SK-N-SH (cell line): ENCODE measurements around the gene MYH16. TPM values are rescaled to one million over a fixed set of nuclear protein-coding genes. Genes with fewer than 3 reads are reported as not detected.
"Not testable (repeated sequence)": the region's sequence is repeated elsewhere in the genome, so short reads cannot be mapped to it uniquely, and the experiment has no call there.

Experiments
- CTCF ChIA-PET: fragments of 300-600, 350-600 bp; formaldehyde crosslinking; extraction: SDS; loops from one replicate; lab custom pipeline; 2021; lab: Yijun Ruan, JAX
- POLR2A ChIA-PET: fragments of 350-600 bp; sonication (Branson Sonifier 250); formaldehyde crosslinking; extraction: SDS; loops from one replicate; lab custom pipeline; 2020; ENCODE audit warnings: antibody characterized with exemption, inconsistent platforms; lab: Yijun Ruan, JAX
- DNase-seq: peaks from one replicate; pipeline ENCODE4 v3.0.0; 2012
- H2AFZ ChIP-seq: fragments of 200-600 bp; sonication (generic); 2 replicates; pipeline ENCODE4 v1.8.1; 2016; ENCODE audit warnings: antibody characterized with exemption, mild to moderate bottlenecking, low read depth
- H3F3A ChIP-seq: fragments of 200-600 bp; sonication (generic); replicated peaks from 2 replicates; pipeline ENCODE3; 2016; ENCODE audit warnings: antibody characterized with exemption, mild to moderate bottlenecking; ENCODE audit not compliant: insufficient read depth
- H3K27ac ChIP-seq, 2 experiments: fragments of 200-500 bp in 1 of 2; fragments of 200-600 bp in 1 of 2; sonication (Bioruptor generic) in 1 of 2; sonication (generic), shearing (Covaris generic) in 1 of 2; 2 replicates each; pipeline versions ENCODE4 v1.5.1 to v1.6.1; 2014 to 2016; ENCODE audit warnings: low read depth in 2 of 2, inconsistent platforms in 1 of 2, low read length in 1 of 2, mild to moderate bottlenecking in 1 of 2, mixed read lengths in 1 of 2
- H3K27me3 ChIP-seq: fragments of 200-600 bp; sonication (generic), shearing (Covaris generic); 2 replicates; pipeline ENCODE4 v1.6.1; 2016; ENCODE audit warnings: mixed run types; ENCODE audit not compliant: insufficient read depth
- H3K36me3 ChIP-seq, 2 experiments: fragments of 200-500 bp in 1 of 2; fragments of 200-600 bp in 1 of 2; sonication (Bioruptor generic) in 1 of 2; sonication (generic) in 1 of 2; replicated peaks in 1 of 2; 2 replicates each; pipeline versions ENCODE3 to v1.5.1; 2014 to 2016; ENCODE audit warnings: low read length in 1 of 2, mild to moderate bottlenecking in 1 of 2; ENCODE audit not compliant: insufficient read depth in 2 of 2, control insufficient read depth in 1 of 2
- H3K4me1 ChIP-seq, 2 experiments: fragments of 200-500 bp in 1 of 2; fragments of 200-600 bp in 1 of 2; sonication (Bioruptor generic) in 1 of 2; sonication (generic), shearing (Covaris generic) in 1 of 2; 2 replicates each; pipeline versions ENCODE4 v1.5.1 to v1.6.1; 2014 to 2016; ENCODE audit warnings: low read depth in 1 of 2, low read length in 1 of 2, mixed run types in 1 of 2; ENCODE audit not compliant: insufficient read depth in 2 of 2, control insufficient read depth in 1 of 2
- H3K4me2 ChIP-seq: fragments of 200-600 bp; sonication (generic), shearing (Covaris generic); 2 replicates; pipeline ENCODE4 v1.6.1; 2017; ENCODE audit warnings: mixed run types
- H3K4me3 ChIP-seq, 2 experiments: fragments of 200-500 bp in 1 of 2; fragments of 200-600 bp in 1 of 2; sonication (Bioruptor generic) in 1 of 2; sonication (generic), shearing (Covaris generic) in 1 of 2; 2 replicates each; pipeline versions ENCODE4 v1.5.1 to v1.8.1; 2014 to 2016; ENCODE audit warnings: low read depth in 2 of 2, inconsistent platforms in 1 of 2, low read length in 1 of 2, mild to moderate bottlenecking in 1 of 2, mixed read lengths in 1 of 2, moderate library complexity in 1 of 2
- H3K79me2 ChIP-seq: fragments of 200-600 bp; sonication (generic); 2 replicates; pipeline ENCODE4 v1.8.1; 2017; ENCODE audit warnings: mild to moderate bottlenecking; ENCODE audit not compliant: insufficient read depth
- H3K9ac ChIP-seq: fragments of 200-600 bp; sonication (generic); 2 replicates; pipeline ENCODE4 v1.6.1; 2017; ENCODE audit warnings: mixed run types
- H3K9me2 ChIP-seq: fragments of 200-600 bp; sonication (generic); 2 replicates; pipeline ENCODE4 v1.6.1; 2017; ENCODE audit warnings: mixed run types
- H3K9me3 ChIP-seq: fragments of 200-600 bp; sonication (generic); 2 replicates; pipeline ENCODE4 v1.6.1; 2017; ENCODE audit warnings: mixed run types, mild to moderate bottlenecking, moderate library complexity
- H4K20me1 ChIP-seq: fragments of 200-600 bp; sonication (generic); 2 replicates; pipeline ENCODE4 v1.6.1; 2017; ENCODE audit warnings: mild to moderate bottlenecking, mixed run types; ENCODE audit not compliant: insufficient read depth
- CHD2 ChIP-seq: fragments of 150-350 bp; IDR thresholded peaks from 2 replicates; pipeline ENCODE4 v1.6.1; 2018; ENCODE audit warnings: low read length; ENCODE audit not compliant: partially characterized antibody
- EP300 ChIP-seq, 2 experiments: IDR thresholded peaks; 2 replicates each; pipeline versions ENCODE4 v1.4.0 to v1.6.1; 2012; ENCODE audit warnings: borderline replicate concordance in 1 of 2, low read depth in 1 of 2, low read length in 1 of 2
- FOXJ3 ChIP-seq: sonication (generic); formaldehyde crosslinking; IDR thresholded peaks from 2 replicates; pipeline ENCODE4 v1.5.1; 2020; ENCODE audit warnings: mild to moderate bottlenecking, missing genetic modification reagents
- FOXM1 ChIP-seq: IDR thresholded peaks from 2 replicates; pipeline ENCODE4 v1.4.0; 2012; ENCODE audit warnings: low read depth, mild to moderate bottlenecking
- GATA2 ChIP-seq: sonication (generic); formaldehyde crosslinking; IDR thresholded peaks from 2 replicates; pipeline ENCODE4 v1.5.0; 2020; ENCODE audit warnings: mild to moderate bottlenecking, missing genetic modification reagents
- JUND ChIP-seq: IDR thresholded peaks from 2 replicates; pipeline ENCODE4 v1.4.0; 2012
- MAX ChIP-seq: IDR thresholded peaks from 2 replicates; pipeline ENCODE4 v1.4.0; 2012; ENCODE audit warnings: low read depth
- MEF2A ChIP-seq: IDR thresholded peaks from 2 replicates; pipeline ENCODE4 v1.4.0; 2012; ENCODE audit warnings: low read depth, borderline replicate concordance
- MXI1 ChIP-seq: IDR thresholded peaks from 2 replicates; pipeline ENCODE4 v1.6.1; 2012; ENCODE audit warnings: mild to moderate bottlenecking, low read depth, low read length, improper control_type of control experiment
- NFIC ChIP-seq: IDR thresholded peaks from 2 replicates; pipeline ENCODE4 v1.4.0; 2012; ENCODE audit warnings: borderline replicate concordance
- RAD21 ChIP-seq: IDR thresholded peaks from 2 replicates; pipeline ENCODE4 v1.6.1; 2012; ENCODE audit warnings: mild to moderate bottlenecking, low read length
- RCOR1 ChIP-seq: fragments of 150-350 bp; IDR thresholded peaks from 2 replicates; pipeline ENCODE4 v1.6.1; 2017; ENCODE audit warnings: antibody characterized with exemption, low read length
- REST ChIP-seq: IDR thresholded peaks from 2 replicates; pipeline ENCODE4 v1.6.1; 2012; ENCODE audit warnings: mild to moderate bottlenecking, low read depth, low read length, moderate library complexity
- RFX5 ChIP-seq: IDR thresholded peaks from 2 replicates; pipeline ENCODE4 v1.6.1; 2012; ENCODE audit warnings: mild to moderate bottlenecking, improper control_type of control experiment, low read length
- RXRA ChIP-seq: IDR thresholded peaks from 2 replicates; pipeline ENCODE4 v1.4.0; 2012; ENCODE audit warnings: low read depth, mild to moderate bottlenecking, borderline replicate concordance
- SIN3A ChIP-seq: IDR thresholded peaks from 2 replicates; pipeline ENCODE4 v1.6.1; 2012; ENCODE audit warnings: low read depth, mild to moderate bottlenecking, low read length, moderate library complexity, borderline replicate concordance
- SMC3 ChIP-seq: IDR thresholded peaks from 2 replicates; pipeline ENCODE4 v1.6.1; 2012; ENCODE audit warnings: low read depth, low read length, improper control_type of control experiment
- TAF1 ChIP-seq: IDR thresholded peaks from 2 replicates; pipeline ENCODE4 v1.6.1; 2012; ENCODE audit warnings: low read depth, mild to moderate bottlenecking, low read length, moderate library complexity, borderline replicate concordance
- TEAD4 ChIP-seq: IDR thresholded peaks from 2 replicates; pipeline ENCODE4 v1.4.0; 2012; ENCODE audit warnings: mild to moderate bottlenecking, borderline replicate concordance; ENCODE audit not compliant: insufficient read depth
- WGBS: methylation state at CpG from one replicate; pipeline ENCODE4 v1.1.6; 2017; ENCODE audit warnings: low lambda C conversion rate; 5-methylcytosine and 5-hydroxymethylcytosine counted together
- polyA plus RNA-seq, 3 experiments: library from polyadenylated mRNA; depleted of rRNA; stranded (reverse); fragments of >200 nt; gene quantifications; 2 replicates each; pipeline ENCODE4 v1.2.3, GENCODE V29; 2012
- TF ChIP-seq, protein P1 (sequence below): IDR thresholded peaks from 2 replicates; pipeline ENCODE4 v1.4.0; 2012; ENCODE audit warnings: low read depth, borderline replicate concordance
- TF ChIP-seq, protein P2 (sequence below): fragments of 150-350 bp; IDR thresholded peaks from 2 replicates; pipeline ENCODE4 v1.6.1; 2017; ENCODE audit warnings: antibody characterized with exemption, low read length, low read depth, borderline replicate concordance

Gene MYH16
- polyA plus RNA-seq, 1 of the 3 experiments (the other 2 are of a cell fraction): 0.41 TPM

DNA sequence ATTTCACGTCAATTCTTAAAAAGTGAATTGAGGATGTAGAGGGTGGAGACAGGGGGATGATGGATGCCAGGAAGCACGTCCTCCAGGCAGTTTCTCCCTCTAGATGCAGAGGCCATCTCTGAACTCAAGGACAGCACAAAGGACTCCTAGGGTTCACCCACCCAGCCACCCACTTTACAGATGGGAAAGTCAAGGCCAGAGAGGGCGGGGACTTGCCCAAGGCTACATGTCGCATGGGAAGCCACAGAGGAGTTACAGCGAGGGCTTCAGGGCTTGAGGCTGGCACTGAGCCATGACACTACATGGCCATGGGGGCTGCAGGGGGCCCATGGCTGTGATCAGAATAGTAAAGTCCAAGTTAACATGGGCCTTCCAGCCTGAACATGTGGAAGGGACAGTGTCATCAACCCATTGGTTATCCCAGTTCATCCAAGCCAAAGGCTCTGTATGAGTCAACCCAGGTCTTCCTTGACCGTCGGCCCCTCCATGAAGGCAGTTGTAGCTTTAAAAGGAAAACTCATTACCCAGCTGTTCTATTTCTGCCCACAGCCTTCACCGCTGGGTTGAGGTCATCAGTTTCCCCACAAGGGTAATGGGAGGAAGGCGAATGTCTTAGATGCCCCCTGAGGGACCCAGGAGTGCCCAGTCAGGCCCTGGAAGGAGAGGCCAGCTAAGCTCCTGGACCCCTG is 40.4 kb upstream of the MYH16 start (continued):
- TF ChIP-seq RXRA (no peak), RCOR1 (no peak), SIN3A (no peak), JUND (no peak), MAX (no peak), MXI1 (no peak), TAF1 (no peak), GATA2 (no peak), FOXM1 (no peak), SMC3 (no peak), TEAD4 (no peak)
- TF ChIP-seq, protein P1, sequence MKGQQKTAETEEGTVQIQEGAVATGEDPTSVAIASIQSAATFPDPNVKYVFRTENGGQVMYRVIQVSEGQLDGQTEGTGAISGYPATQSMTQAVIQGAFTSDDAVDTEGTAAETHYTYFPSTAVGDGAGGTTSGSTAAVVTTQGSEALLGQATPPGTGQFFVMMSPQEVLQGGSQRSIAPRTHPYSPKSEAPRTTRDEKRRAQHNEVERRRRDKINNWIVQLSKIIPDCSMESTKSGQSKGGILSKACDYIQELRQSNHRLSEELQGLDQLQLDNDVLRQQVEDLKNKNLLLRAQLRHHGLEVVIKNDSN: no peak

GRCh38 chr7:99232955-99233354 is 39.7 kb upstream of the MYH16 start:
- H3K9ac ChIP-seq, H3K36me3 ChIP-seq, H3K4me3 ChIP-seq, H2AFZ ChIP-seq, H3K79me2 ChIP-seq, H4K20me1 ChIP-seq, H3K27ac ChIP-seq, H3K9me2 ChIP-seq, H3K27me3 ChIP-seq, H3K4me1 ChIP-seq, H3K4me2 ChIP-seq, POLR2A ChIA-PET, H3K9me3 ChIP-seq, DNase-seq, H3F3A ChIP-seq: not testable (repeated sequence)
- WGBS: 76% methylated on average over 4 of the region's 4 CpGs
- CTCF ChIA-PET: interaction anchor here (1.3 kb wide), 1 partner anchor 80 kb away, joined by 3 read pairs; no protein-coding TSS in a partner anchor

GRCh38 chr7:99234185-99234584 is 38.5 kb upstream of the MYH16 start:
- no peaks in the 10 kb centered on the region for H3K27me3 ChIP-seq
- no peaks in the 10 kb centered on the region for H3K9me2 ChIP-seq
- H3K9me3 ChIP-seq: no peaks in the 10 kb centered on the region
- H2AFZ ChIP-seq: no peak overlapping the region
- TF ChIP-seq NFIC (no peak), RFX5 (no peak), FOXJ3 (CRISPR knock-in tag) (no peak), CHD2 (no peak), SIN3A (no peak), RAD21 (no peak), EP300 (IDR thresholded peaks at IDR 0.05; ENCODE audit: borderline replicate concordance in 1 of 2, low read depth in 1 of 2, low read length in 1 of 2) (no peak), REST (no peak), RXRA (no peak), MXI1 (no peak), MEF2A (no peak)
- TF ChIP-seq, protein P2, sequence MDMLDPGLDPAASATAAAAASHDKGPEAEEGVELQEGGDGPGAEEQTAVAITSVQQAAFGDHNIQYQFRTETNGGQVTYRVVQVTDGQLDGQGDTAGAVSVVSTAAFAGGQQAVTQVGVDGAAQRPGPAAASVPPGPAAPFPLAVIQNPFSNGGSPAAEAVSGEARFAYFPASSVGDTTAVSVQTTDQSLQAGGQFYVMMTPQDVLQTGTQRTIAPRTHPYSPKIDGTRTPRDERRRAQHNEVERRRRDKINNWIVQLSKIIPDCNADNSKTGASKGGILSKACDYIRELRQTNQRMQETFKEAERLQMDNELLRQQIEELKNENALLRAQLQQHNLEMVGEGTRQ: no peak
- TF ChIP-seq, all 33 proteins: peak for 0
- H3K4me2 ChIP-seq: no peak overlapping the region
- no peak overlapping the region for H3K27ac ChIP-seq
- no peaks in the 10 kb centered on the region for H3K36me3 ChIP-seq
- no peaks in the 10 kb centered on the region for H4K20me1 ChIP-seq
- WGBS: 83% methylated on average over 9 of the region's 9 CpGs
- no peaks in the 10 kb centered on the region for H3K79me2 ChIP-seq
- no peak overlapping the region for H3K9ac ChIP-seq
- no peak for DNase-seq
- CTCF ChIA-PET: interaction anchor here (1.2 kb wide), 1 partner anchor 194 kb away, joined by 4 read pairs; no protein-coding TSS in a partner anchor
- no peaks in the 10 kb centered on the region for H3K4me1 ChIP-seq
- H3F3A ChIP-seq: no peaks in the 10 kb centered on the region
- POLR2A ChIA-PET: no interaction called here
- H3K4me3 ChIP-seq: no peak overlapping the region
